ENCODE results near the gene SPON2.
"Not testable (repeated sequence)": the region's sequence is repeated elsewhere in the genome, so short reads cannot be mapped to it uniquely, and the experiment has no call there.

SPON2 gene

DNA sequence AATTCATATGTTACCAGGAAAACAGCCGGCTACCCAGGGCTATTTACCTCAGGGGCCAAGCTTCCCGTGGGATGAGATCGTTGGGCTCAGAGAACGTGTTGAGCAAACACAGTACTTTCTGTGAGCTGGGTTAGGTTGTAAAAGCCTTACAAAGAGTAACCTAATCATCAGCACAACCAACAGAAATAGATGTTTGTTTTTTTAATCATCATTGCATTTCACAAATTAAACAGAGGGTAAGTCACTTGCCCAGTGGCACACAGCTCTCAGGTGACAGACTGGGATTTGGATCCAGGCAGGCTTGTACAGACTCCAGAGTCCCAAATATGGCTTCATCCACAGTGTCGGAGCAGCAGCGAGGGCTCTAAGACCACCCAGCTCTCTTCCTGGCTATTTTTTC, 20.1 kb downstream of the SPON2 start:
- DNase-seq (ENCODE audit: low read depth, low spot score): no peak

DNA sequence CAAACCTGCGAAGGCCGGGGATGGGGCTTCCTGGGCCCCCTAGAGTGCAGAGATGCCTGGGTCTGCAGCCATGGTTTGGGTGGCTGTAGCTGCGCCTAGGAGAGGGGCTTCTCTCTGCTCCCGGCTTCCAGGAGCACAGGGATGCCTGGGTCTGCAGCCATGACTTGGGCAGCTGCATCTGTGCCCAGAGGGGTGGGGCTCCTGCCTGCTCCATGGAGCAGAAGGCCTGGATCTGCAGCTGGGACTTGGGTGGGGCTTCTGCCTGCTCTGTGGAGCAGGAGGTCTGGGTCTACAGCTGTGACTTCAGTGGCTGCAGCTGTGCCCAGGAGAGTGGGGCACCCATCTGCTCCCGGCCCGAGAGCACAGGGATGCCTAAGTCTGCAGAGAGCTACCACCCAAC, 20.8 kb downstream of the SPON2 start:
- no peak for DNase-seq (ENCODE audit: low read depth, low spot score)

DNA sequence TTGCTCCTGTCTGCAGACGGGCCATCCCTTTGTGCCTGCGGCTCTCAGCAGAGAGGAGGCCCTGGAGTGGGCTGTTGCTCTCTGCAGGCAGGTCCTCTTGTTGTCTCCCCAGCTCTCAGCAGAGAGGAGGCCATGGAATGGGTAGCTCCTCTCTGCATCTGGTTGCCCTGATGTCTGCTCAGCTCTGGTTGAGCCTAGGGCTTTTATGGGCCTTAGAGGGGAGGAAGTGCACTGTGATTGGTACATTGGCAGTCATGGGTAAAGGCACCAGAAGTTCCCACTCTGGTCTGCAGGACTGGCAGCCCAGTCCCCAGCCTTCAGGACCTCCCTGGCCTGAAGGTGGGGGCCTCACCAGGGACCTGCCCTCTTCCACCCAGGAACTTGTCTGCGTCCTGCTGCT, 21.5 kb downstream of the SPON2 start:
- DNase-seq (ENCODE audit: low read depth, low spot score): no peak

DNA sequence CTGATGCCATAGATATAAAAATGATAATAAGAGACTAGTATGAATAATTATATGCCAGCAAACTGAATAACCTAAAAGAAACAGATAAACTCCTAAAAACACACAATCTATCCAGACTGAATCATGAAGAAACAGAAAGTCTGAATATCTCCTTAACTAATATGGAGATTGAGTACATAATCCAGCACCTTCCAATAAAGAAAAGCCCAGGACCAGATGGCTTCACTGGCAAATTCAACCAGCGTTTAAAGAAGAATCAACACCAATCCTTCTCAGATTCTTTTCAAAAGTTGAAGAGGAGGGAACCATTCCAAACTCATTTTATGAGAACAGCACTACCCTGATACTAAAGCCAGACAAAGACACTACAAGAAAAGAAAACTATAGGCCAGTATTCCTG, 32.5 kb downstream of the SPON2 start:
- no peak for DNase-seq (ENCODE audit: low read depth, low spot score)

DNA sequence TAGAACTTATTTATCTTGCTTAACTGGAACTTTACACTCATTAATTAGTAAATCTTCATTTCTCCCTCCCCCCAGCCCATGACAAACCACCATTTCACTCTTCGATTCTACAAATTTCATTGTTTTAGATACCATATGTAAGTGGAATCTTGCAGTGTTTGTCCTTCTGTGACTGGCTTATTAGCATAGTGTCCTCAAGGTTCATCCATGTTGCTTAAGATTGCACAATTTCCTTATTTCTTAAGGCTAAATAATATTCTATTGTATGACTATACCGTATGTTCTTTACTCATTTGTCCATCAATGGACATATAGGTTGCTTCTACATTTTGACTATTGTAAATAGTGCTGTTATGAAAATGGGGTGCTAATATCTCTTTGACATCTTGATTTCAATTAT, 34.5 kb downstream of the SPON2 start:
- DNase-seq (ENCODE audit: low read depth, low spot score): no peak

DNA sequence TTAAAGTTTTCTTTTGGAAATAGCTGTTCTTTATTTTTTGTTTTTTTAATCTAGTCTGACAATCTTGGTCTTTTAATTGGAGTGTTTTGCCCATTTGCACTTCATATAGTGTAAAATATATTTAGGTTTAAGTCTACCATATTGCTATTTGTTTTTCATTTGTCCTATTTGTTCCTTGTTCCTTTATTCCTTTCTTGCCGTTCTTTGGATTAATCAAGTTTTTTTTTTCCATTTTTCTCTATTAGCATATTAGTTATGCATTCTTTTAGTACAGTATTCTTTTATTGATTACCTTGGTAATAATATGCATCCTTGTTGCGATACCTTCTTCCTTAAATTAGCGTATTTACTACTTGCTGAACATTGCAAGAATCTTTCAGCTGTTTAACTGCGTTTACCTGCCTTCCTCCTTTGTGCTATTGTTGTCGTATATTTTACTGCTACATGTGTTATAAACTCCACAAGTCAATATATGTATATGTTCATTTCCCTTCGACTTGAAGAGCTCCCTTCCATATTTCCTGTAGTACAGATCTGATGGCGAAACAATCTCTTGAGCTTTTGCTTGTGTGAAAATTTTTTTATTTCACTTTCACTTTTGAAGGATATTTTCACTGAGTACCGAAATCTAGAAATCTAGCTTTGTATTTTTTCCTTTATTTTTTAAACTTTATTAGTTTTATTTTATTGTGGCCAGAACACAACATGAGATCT, 35.2 kb downstream of the SPON2 start:
- no peak for DNase-seq (ENCODE audit: low read depth, low spot score)

DNA sequence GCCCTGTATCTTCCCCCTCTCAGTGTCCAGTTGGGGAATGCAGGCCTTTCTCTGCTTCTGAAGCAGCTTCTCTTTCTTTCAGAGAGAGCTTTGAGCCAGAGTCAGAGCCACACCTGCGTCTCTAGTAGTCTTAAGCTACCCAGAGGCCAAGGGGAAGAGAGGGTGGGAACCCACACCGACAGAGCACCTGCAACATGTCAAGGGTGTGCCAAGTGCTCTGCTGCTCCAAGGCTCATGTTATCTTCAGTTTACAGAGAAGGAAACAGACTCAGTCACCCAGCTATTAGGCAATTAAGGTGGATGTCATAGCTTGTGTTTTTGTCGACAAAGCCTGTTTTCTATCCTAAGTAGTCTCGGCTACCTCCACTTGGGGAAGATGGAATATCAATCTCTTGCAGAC, 36.3 kb downstream of the SPON2 start:
- DNase-seq (ENCODE audit: low read depth, low spot score): no peak

DNA sequence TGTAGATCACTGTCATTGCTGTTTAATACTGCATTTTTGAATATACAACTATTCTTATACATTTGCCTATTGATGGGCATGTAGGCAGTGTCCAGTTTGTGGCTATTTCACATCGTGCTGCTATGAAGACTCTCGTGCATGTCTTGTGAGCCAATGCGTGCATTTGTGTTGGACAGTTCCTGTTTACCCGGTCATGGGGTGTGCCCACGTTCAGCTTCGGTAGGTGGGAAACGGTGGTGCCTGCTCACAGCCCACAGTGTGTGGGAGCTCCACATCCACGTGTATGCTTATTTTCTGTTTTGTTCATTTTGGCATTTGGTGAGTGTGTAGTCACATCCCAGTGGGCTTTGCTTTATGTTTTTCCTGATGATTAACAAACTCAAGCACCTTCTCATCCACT, 39.4 kb downstream of the SPON2 start:
- DNase-seq (ENCODE audit: low read depth, low spot score): no peak

DNA sequence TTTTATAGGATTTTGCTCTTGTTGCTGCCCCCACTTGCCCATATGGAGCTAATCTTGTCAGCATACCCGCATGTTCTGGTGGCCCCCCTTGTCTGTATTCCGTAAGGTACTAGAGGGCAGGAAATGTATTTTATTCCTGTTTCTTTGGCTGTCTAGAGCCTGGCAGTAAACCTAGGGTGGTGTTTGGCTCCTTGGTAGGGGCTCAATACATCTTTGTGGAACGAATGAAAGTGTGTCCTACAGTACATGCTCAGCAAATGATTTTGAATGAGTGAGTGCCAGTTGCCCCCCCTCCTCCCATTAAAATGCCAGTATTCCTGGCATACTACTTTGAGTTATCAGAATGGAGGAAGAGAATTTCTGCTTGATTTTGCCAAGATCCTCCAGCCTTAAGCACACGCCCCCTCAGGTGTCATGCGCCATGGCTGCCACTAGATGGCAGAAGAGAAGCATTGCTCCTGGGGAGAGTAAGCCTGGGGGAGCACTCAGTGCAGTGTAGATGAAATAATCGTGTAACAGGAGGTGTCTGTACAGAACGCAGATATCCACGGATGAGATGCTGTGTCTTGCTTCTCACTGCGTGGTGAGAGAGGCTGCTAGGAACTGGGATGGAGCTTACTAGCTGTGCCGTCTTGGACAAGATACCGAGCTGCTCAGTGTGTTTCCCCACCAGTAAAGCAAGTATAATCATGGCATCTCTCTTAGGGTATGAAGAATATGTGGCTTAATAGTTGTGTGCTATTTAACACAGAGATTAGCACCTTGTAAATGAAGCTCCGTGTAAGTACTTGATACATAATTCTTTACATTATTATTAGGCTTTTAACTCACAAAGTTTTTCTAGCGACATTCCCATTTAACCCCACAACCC, 41.8 kb downstream of the SPON2 start:
- DNase-seq (ENCODE audit: low read depth, low spot score): no peak

DNA sequence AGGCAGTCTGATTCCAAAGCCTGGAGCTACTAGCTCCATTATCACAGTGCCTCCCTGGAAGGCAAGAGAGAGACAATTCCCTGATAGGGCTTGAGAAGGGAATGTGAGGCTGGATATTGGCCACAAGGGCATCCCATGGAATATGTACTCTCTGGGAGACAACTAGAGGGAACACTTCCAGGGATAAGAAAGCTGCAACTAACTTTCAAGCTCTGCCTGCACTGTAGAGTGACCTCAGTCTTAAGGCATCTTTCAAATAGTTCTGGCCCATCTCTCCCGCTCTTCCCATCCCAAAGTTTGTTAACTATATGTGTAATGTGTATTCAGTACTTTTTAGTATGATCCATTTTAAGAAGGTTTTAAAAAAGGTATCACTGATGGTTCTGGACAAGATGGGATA, 45.9 kb downstream of the SPON2 start:
- DNase-seq (ENCODE audit: low read depth, low spot score): no peak

DNA sequence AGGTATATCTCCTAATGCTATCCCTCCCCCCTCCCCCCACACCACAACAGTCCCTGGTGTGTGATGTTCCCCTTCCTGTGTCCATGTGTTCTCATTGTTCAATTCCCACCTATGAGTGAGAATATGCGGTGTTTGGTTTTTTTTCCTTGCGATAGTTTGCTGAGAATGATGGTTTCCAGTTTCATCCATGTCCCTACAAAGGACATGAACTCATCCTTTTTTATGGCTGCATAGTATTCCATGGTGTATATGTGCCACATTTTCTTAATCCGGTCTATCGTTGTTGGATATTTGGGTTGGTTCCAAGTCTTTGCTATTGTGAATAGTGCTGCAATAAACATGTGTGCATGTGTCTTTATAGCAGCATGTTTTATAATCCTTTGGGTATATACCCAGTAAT, 46.9 kb downstream of the SPON2 start:
- DNase-seq (ENCODE audit: low read depth, low spot score): not testable (repeated sequence)

DNA sequence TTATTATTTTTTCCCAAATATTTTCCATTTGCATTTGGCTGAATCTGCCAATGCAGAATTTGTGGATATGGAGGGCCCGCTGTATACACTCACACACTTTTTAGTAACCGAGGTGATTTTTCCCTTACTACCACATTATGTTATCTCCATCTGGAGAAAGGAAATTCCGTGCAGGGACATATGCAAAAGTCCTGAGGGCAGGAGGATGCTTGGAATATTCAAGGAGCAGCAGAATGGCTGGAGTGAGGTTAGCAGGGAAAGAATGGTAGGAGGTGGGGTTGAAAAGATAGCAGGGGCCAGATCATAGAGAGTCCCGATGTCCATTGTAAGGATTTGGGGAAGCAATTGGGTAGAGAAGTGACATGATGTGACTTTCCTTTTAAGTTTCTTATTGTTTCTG, 47.6 kb downstream of the SPON2 start:
- DNase-seq (ENCODE audit: low read depth, low spot score): no peak

DNA sequence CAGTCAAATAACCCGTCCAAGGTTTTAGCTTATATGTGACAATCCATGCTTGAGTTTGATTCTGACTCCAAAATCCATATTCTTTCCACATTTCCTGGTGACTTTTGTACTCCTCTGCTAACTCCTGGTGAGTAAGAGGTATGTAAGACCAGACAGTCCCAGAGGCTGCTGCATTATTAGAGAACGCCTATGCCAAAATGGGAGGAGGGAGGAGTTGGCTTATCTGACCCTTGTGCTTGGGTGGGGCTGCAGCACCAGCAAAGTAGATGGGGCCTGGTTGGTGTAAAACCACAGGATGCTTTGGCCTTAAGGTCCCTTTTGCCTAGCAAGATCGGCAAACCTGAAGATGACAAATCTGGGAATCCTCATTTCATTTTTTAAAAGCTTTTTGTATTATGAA, 49.9 kb downstream of the SPON2 start:
- no peak for DNase-seq (ENCODE audit: low read depth, low spot score)
